Measurements from ENCODE around the gene TMEM125. TPM values are rescaled to one million over a fixed set of nuclear protein-coding genes. Genes with fewer than 3 reads are reported as not detected.

Gene TMEM125
- polyA plus RNA-seq, 3 donors: not detected

DNA sequence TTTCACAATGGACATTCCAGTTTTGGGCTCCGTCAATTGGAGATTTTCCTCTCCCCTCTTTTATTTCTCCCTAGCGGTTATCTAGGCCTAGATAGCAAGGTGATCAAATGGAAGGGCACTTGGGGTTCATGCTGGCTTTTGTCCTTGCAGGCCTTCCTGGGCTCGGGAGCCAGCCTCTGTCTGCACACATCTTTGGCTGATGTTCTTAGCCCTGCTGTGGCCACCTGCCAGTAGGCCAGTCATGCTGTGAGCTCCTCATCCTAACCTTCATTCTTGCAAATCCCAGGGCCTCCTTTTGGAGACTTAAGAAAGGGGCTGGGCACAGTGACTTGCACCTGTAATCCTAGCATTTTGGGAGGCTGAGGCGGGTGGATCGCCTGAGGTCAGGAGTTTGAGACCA is 44.5 kb downstream of the TMEM125 start:
- Histone ChIP-seq H3K27ac (ENCODE audit: low read depth in 1 of 2, low read length in 2 of 2) (no peak overlapping the region), H3K4me1 (ENCODE audit: control insufficient read depth in 1 of 2, insufficient read depth in 2 of 2, low read length in 2 of 2) (peaks cover 0 to 2% of the 10 kb centered on the region in 2 donors), H3K4me2 (replicated peaks; ENCODE audit: extremely low read depth, low read length, poor library complexity, severe bottlenecking) (no peak overlapping the region), H3K9me3 (replicated peaks in 1 of 2; ENCODE audit: control insufficient read depth in 1 of 2, insufficient read depth in 1 of 2, low read length in 2 of 2) (no peaks in the 10 kb centered on the region), H3K36me3 (replicated peaks in 1 of 2; ENCODE audit: control insufficient read depth in 1 of 2, insufficient read depth in 2 of 2, low read length in 2 of 2) (no peaks in the 10 kb centered on the region), H3K4me3 (replicated peaks in 1 of 3; ENCODE audit: low read depth in 2 of 3, low read length in 3 of 3) (no peak overlapping the region), H3K27me3 (ENCODE audit: control insufficient read depth in 2 of 2, insufficient read depth in 2 of 2, low read length in 2 of 2) (no peaks in the 10 kb centered on the region), H3K9ac (ENCODE audit: insufficient read depth, low read length, poor library complexity, severe bottlenecking) (no peak overlapping the region), H2AFZ (ENCODE audit: insufficient read depth, low read depth, low read length, poor library complexity, severe bottlenecking) (no peak overlapping the region), H4K20me1 (ENCODE audit: insufficient read depth, low read length) (no peaks in the 10 kb centered on the region), H3K79me2 (ENCODE audit: insufficient read depth, low read length) (no peaks in the 10 kb centered on the region)
- 100% methylated on average over 1 of the region's 5 CpGs for WGBS (ENCODE audit: insufficient coverage)
- Mint-ChIP-seq H3K36me3 (no peaks in the 10 kb centered on the region), H3K27me3 (ENCODE audit: low read depth in 3 of 3) (peaks cover 1 to 4% (median 2%) of the 10 kb centered on the region in 3 donors), H3K9me3 (no peaks in the 10 kb centered on the region), H3K27ac (no peak overlapping the region), H3K4me1 (peaks cover 7% of the 10 kb centered on the region), H3K4me3 (no peak overlapping the region)
- intact Hi-C loops (cut with micrococcal nuclease): no loop called here
- no peak for DNase-seq
- TF ChIP-seq, protein P1, sequence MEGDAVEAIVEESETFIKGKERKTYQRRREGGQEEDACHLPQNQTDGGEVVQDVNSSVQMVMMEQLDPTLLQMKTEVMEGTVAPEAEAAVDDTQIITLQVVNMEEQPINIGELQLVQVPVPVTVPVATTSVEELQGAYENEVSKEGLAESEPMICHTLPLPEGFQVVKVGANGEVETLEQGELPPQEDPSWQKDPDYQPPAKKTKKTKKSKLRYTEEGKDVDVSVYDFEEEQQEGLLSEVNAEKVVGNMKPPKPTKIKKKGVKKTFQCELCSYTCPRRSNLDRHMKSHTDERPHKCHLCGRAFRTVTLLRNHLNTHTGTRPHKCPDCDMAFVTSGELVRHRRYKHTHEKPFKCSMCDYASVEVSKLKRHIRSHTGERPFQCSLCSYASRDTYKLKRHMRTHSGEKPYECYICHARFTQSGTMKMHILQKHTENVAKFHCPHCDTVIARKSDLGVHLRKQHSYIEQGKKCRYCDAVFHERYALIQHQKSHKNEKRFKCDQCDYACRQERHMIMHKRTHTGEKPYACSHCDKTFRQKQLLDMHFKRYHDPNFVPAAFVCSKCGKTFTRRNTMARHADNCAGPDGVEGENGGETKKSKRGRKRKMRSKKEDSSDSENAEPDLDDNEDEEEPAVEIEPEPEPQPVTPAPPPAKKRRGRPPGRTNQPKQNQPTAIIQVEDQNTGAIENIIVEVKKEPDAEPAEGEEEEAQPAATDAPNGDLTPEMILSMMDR (IDR thresholded peaks at IDR 0.05): no peak

DNA sequence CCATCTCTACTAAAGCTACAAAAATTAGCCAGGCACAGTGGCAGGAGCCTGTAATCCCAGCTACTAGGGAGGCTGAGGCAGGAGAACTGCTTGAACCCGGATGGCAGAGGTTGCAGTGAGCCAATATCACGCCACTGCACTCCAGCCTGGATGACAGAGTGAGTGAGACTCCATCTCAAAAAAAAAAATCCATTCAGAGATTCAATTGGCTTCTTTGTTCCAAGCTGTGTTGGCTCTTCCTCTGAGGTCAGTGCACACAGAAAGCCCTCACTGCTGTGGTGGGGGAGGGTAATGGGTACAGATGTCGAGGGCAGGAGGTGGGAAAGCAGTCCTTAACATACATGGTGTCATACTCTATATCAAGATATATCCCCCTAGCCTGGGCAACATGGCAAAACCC is 45.7 kb downstream of the TMEM125 start:
- TF ChIP-seq, protein P1 (IDR thresholded peaks at IDR 0.05): no peak
- Mint-ChIP-seq H3K4me1 (peaks cover 7% of the 10 kb centered on the region), H3K27me3 (ENCODE audit: low read depth in 3 of 3) (peaks cover 2 to 6% (median 2%) of the 10 kb centered on the region in 3 donors), H3K4me3 (no peak overlapping the region), H3K9me3 (no peaks in the 10 kb centered on the region), H3K27ac (peak overlapping the region in 1 of 7 donors; percentile 51), H3K36me3 (no peaks in the 10 kb centered on the region)
- Histone ChIP-seq H2AFZ (ENCODE audit: insufficient read depth, low read depth, low read length, poor library complexity, severe bottlenecking) (no peak overlapping the region), H3K9ac (ENCODE audit: insufficient read depth, low read length, poor library complexity, severe bottlenecking) (no peak overlapping the region), H3K79me2 (ENCODE audit: insufficient read depth, low read length) (no peaks in the 10 kb centered on the region), H3K4me2 (replicated peaks; ENCODE audit: extremely low read depth, low read length, poor library complexity, severe bottlenecking) (no peak overlapping the region), H3K36me3 (replicated peaks in 1 of 2; ENCODE audit: control insufficient read depth in 1 of 2, insufficient read depth in 2 of 2, low read length in 2 of 2) (no peaks in the 10 kb centered on the region), H3K4me3 (replicated peaks in 1 of 3; ENCODE audit: low read depth in 2 of 3, low read length in 3 of 3) (no peak overlapping the region), H3K27ac (ENCODE audit: low read depth in 1 of 2, low read length in 2 of 2) (no peak overlapping the region), H3K4me1 (ENCODE audit: control insufficient read depth in 1 of 2, insufficient read depth in 2 of 2, low read length in 2 of 2) (peaks cover 0 to 2% of the 10 kb centered on the region in 2 donors), H4K20me1 (ENCODE audit: insufficient read depth, low read length) (no peaks in the 10 kb centered on the region), H3K27me3 (ENCODE audit: control insufficient read depth in 2 of 2, insufficient read depth in 2 of 2, low read length in 2 of 2) (no peaks in the 10 kb centered on the region), H3K9me3 (replicated peaks in 1 of 2; ENCODE audit: control insufficient read depth in 1 of 2, insufficient read depth in 1 of 2, low read length in 2 of 2) (no peaks in the 10 kb centered on the region)
- no peak for DNase-seq
- intact Hi-C loops (cut with micrococcal nuclease): no loop called here
- no CpG with 5 or more reads among the region's 3 CpGs for WGBS (ENCODE audit: insufficient coverage)

Measured in CD14-positive monocyte (primary cell).